GM18951 (cell line): ENCODE results near the gene EEF2K.

ENCODE experiments used
- POLR2A ChIP-seq: IDR thresholded peaks from 4 replicates; pipeline ENCODE4 v1.6.1; 2011; ENCODE audit warnings: mild to moderate bottlenecking; ENCODE audit not compliant: insufficient read length, insufficient read depth; ENCODE audit errors: extremely low read depth
- in situ Hi-C: fragments of 300-500 bp; cut with MboI; formaldehyde crosslinking; loops from one replicate; pipeline ENCODE4 v1.12.0; 2022; ENCODE audit warnings: low sequenced_read_pairs, mixed read lengths, inconsistent platforms; ENCODE audit not compliant: unreplicated experiment

EEF2K gene

GRCh38 chr16:22220069-22220440 lies 14.0 kb downstream of the EEF2K start:
- in situ Hi-C loops: no loop called here
- no peak for TF ChIP-seq POLR2A

GRCh38 chr16:22220714-22221113 lies 14.6 kb downstream of the EEF2K start:
- TF ChIP-seq POLR2A: no peak
- in situ Hi-C loops: no loop called here

GRCh38 chr16:22222006-22222405 lies 15.9 kb downstream of the EEF2K start:
- in situ Hi-C loops: no loop called here
- TF ChIP-seq POLR2A: no peak

GRCh38 chr16:22222998-22223397 lies 16.9 kb downstream of the EEF2K start:
- TF ChIP-seq POLR2A: no peak
- in situ Hi-C loops: no loop called here

- in situ Hi-C loops: no loop called here
- no peak for TF ChIP-seq POLR2A
Observed at GRCh38 chr16:22225060-22225459, 19.0 kb downstream of the EEF2K start.

- in situ Hi-C loops: no loop called here
- TF ChIP-seq POLR2A: no peak
Observed at GRCh38 chr16:22229889-22230288, 23.8 kb downstream of the EEF2K start.

- in situ Hi-C loops: no loop called here
- no peak for TF ChIP-seq POLR2A
Observed at GRCh38 chr16:22232277-22233036, 26.4 kb downstream of the EEF2K start.

- in situ Hi-C loops: no loop called here
- no peak for TF ChIP-seq POLR2A
Observed at GRCh38 chr16:22233037-22233372, 26.9 kb downstream of the EEF2K start.

GRCh38 chr16:22235839-22236745 lies 30.0 kb downstream of the EEF2K start:
- in situ Hi-C loops: no loop called here
- no peak for TF ChIP-seq POLR2A

- no peak for TF ChIP-seq POLR2A
Observed at GRCh38 chr16:22239131-22239805, 33.2 kb downstream of the EEF2K start.

GRCh38 chr16:22240023-22240710 lies 34.1 kb downstream of the EEF2K start:
- no peak for TF ChIP-seq POLR2A
- in situ Hi-C loops: no loop called here

More at GRCh38 chr16:22239131-22239805, 33.2 kb downstream of the EEF2K start:
- in situ Hi-C loops: no loop called here

- no peak for TF ChIP-seq POLR2A
- in situ Hi-C loops: no loop called here
Observed at GRCh38 chr16:22250522-22250921, 44.4 kb downstream of the EEF2K start.

GRCh38 chr16:22252317-22252716 lies 46.2 kb downstream of the EEF2K start:
- in situ Hi-C loops: no loop called here
- TF ChIP-seq POLR2A: no peak
